Measurements from ENCODE around the gene ACAD11. TPM values are rescaled to one million over a fixed set of nuclear protein-coding genes. Genes with fewer than 3 reads are reported as not detected.

The ACAD11 gene
- total RNA-seq, 4 donors from 2014 or later, result 3.9 to 20.4 (median 7.0) TPM

DNA sequence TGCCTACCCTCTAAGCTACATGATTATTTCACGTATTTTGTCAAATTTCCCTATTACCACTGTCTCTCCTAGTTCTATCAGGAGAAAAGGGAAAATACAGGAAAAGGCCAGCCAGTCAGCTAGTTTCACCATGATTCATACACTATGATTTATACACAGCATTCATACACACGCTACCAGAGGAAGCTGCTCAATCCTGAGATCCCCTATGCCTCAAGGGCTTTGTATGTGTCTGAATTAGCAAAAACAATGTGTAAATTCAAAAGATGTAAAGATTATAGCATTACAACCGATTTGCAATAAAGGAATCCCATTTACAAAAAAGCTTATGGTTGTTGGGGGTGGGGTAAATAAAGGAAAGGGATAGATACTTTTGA, 65.7 kb downstream of the ACAD11 start:
- intact Hi-C loops (cut with DNase I), result no loop called here
- 30 to 31% methylated on average over 3 of the region's 3 CpGs for whole genome bisulfite sequencing, 2 donors
- no peak for TF ChIP-seq POLR2A (IDR thresholded peaks at IDR 0.05)
- TF ChIP-seq, protein P1, sequence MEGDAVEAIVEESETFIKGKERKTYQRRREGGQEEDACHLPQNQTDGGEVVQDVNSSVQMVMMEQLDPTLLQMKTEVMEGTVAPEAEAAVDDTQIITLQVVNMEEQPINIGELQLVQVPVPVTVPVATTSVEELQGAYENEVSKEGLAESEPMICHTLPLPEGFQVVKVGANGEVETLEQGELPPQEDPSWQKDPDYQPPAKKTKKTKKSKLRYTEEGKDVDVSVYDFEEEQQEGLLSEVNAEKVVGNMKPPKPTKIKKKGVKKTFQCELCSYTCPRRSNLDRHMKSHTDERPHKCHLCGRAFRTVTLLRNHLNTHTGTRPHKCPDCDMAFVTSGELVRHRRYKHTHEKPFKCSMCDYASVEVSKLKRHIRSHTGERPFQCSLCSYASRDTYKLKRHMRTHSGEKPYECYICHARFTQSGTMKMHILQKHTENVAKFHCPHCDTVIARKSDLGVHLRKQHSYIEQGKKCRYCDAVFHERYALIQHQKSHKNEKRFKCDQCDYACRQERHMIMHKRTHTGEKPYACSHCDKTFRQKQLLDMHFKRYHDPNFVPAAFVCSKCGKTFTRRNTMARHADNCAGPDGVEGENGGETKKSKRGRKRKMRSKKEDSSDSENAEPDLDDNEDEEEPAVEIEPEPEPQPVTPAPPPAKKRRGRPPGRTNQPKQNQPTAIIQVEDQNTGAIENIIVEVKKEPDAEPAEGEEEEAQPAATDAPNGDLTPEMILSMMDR (IDR thresholded peaks at IDR 0.05), result no peak
- peak overlapping the region in 2 of 4 donors; percentile 31 to 54 for H3K27ac ChIP-seq
- H3K36me3 ChIP-seq, result peaks cover 0 to 15% (median 7%) of the 10 kb centered on the region in 3 donors
- DNase-seq, result no peak
- H3K27me3 ChIP-seq, result no peaks in the 10 kb centered on the region
- peaks cover 0 to 18% (median 12%) of the 10 kb centered on the region in 3 donors for H3K4me1 ChIP-seq
- H3K4me3 ChIP-seq, result no peak overlapping the region
- no peaks in the 10 kb centered on the region for H3K9me3 ChIP-seq

DNA sequence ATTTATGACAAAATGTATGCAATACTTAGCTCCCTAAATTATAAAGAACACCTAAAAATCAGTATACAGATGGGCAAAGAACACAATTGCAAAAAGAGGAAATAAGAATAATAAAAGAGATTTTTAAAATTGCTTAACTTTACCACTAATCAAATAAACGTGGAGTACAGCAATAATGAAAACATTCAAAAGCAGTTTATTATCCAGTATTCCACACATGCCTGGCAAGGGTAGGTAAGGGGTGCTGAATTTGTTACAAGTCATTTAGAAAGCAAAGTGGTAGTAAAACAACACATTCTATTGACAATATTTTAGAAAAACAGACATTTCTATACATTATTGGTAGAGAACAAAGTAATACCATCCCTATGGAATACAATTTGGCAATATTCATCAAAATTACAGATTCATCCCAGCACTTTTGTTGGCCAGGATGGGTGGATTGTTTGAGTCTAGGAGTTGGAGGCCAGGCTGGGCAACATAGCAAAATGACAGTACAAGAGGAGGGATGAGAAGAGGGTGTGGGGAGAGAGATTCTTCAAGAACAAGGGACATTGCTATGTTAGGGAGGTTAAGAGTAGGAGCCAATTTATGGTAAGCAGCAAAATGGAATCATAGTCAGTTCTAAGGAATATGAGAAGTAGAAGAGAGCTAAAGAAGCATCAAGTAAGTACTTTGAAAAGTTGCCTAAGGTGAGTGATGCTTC, 66.2 kb downstream of the ACAD11 start:
- intact Hi-C loops (cut with DNase I), result no loop called here
- 29 to 41% methylated on average over 1 of the region's 1 CpG for WGBS, 2 donors
- H3K4me1 ChIP-seq, result peaks cover 0 to 18% (median 12%) of the 10 kb centered on the region in 3 donors
- peak overlapping the region in 2 of 4 donors; percentile 31 to 54 for H3K27ac ChIP-seq
- DNase-seq, result no peak
- no peak overlapping the region for H3K4me3 ChIP-seq
- TF ChIP-seq POLR2A (IDR thresholded peaks at IDR 0.05), result no peak
- TF ChIP-seq, protein P1 (IDR thresholded peaks at IDR 0.05), result no peak
- H3K36me3 ChIP-seq, result peaks cover 0 to 10% (median 2%) of the 10 kb centered on the region in 3 donors
- no peaks in the 10 kb centered on the region for H3K27me3 ChIP-seq
- H3K9me3 ChIP-seq, result no peaks in the 10 kb centered on the region

DNA sequence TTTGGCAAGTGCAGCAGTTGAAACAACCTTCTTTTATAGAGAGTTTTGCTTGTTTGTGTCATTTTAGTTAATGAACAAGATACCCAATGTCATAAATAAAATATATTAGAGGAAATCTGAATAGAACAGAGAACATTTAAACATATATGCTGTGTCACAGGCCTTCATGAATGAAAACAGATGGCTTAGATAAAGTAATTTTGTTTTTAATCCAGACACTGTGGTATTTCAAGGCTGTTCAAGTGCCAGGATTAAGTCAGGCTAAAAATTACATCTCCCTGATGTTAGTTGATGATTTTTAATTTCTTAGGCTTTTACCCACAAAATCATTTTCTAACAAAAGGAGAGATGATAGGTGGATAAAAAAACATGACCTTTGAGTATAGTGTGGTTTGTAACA, 67.4 kb downstream of the ACAD11 start:
- no peaks in the 10 kb centered on the region for H3K27me3 ChIP-seq
- H3K36me3 ChIP-seq, result peaks cover 0 to 10% (median 0%) of the 10 kb centered on the region in 3 donors
- no peak for DNase-seq
- intact Hi-C loops (cut with DNase I), result no loop called here
- no peak overlapping the region for H3K27ac ChIP-seq
- TF ChIP-seq POLR2A (IDR thresholded peaks at IDR 0.05), result no peak
- TF ChIP-seq, protein P1 (IDR thresholded peaks at IDR 0.05), result no peak
- H3K4me1 ChIP-seq, result peaks cover 0 to 18% (median 12%) of the 10 kb centered on the region in 3 donors
- no peak overlapping the region for H3K4me3 ChIP-seq
- no peaks in the 10 kb centered on the region for H3K9me3 ChIP-seq

DNA sequence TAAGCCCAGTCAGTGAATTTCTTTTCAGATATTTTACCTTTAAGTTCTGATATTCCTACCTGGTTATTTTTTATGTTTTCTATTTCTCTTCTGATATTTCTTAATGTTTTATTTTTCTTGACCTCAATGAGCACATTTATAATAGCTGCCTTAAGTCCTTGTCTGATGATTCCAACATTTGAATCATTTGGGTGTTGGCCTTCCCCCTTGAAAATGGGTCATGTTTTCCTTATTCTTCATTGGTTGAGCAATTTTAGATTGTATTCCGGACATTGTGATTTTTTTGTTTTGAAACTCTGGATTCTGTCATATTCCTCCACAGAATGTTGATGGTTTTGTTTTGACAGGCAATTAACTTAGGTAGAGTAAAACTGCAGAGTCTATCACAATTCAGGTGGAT, 72.2 kb downstream of the ACAD11 start:
- no peaks in the 10 kb centered on the region for H3K27me3 ChIP-seq
- DNase-seq, result no peak
- WGBS, 2 donors, result 68 to 83% methylated on average over 1 of the region's 1 CpG
- no peaks in the 10 kb centered on the region for H3K9me3 ChIP-seq
- TF ChIP-seq POLR2A (IDR thresholded peaks at IDR 0.05), result no peak
- TF ChIP-seq, protein P1 (IDR thresholded peaks at IDR 0.05), result no peak
- H3K4me3 ChIP-seq, result no peak overlapping the region
- no peaks in the 10 kb centered on the region for H3K4me1 ChIP-seq
- intact Hi-C loops (cut with DNase I), result no loop called here
- H3K36me3 ChIP-seq, result no peaks in the 10 kb centered on the region
- H3K27ac ChIP-seq, result no peak overlapping the region

DNA sequence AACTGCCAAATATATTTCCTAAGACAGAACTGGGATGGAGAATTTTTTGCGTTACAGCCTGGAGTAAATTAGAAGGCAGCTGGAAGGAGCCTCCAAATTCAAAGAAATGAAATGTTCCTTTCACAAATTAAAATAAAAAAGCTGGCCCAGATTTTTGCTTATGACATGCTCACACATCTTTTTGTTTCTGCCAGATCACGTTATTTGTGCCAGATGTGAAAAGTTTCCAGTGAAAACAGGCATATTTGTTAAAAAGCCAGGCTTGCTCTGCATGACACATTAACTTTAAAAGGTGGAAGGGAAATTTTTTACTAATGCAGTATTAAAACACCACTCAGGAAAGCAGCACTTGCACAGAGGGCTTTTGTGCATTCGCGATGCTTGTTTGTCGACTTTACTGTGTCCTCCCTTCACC, 85.8 kb downstream of the ACAD11 start:
- H3K4me1 ChIP-seq, result peaks cover 0 to 31% (median 8%) of the 10 kb centered on the region in 3 donors
- H3K27me3 ChIP-seq, result no peaks in the 10 kb centered on the region
- no peak for DNase-seq
- WGBS, 2 donors, result 43 to 51% methylated on average over 5 of the region's 5 CpGs
- H3K27ac ChIP-seq, result peak overlapping the region in 3 of 4 donors; percentile 7 to 38 (median 11)
- H3K4me3 ChIP-seq, result no peak overlapping the region
- no peaks in the 10 kb centered on the region for H3K9me3 ChIP-seq
- intact Hi-C loops (cut with DNase I), result no loop called here
- TF ChIP-seq POLR2A (IDR thresholded peaks at IDR 0.05), result no peak
- TF ChIP-seq, protein P1 (IDR thresholded peaks at IDR 0.05), result no peak
- peaks cover 0 to 30% (median 0%) of the 10 kb centered on the region in 3 donors for H3K36me3 ChIP-seq
